Chondrocyte (in vitro differentiated cells): Measurements from ENCODE around the gene RNF113A. TPM values are rescaled to one million over a fixed set of nuclear protein-coding genes. Genes with fewer than 3 reads are reported as not detected.
"Not testable (repeated sequence)": the region's sequence is repeated elsewhere in the genome, so short reads cannot be mapped to it uniquely, and the experiment has no call there.

Source experiments
- DNase-seq: peaks from one replicate; pipeline ENCODE4 v3.0.0; 2021; ENCODE audit warnings: mixed read lengths, low spot score
- H3K27ac Mint-ChIP-seq: one replicate; pipeline ENCODE4 v1.8.0; 2021; ENCODE audit warnings: mild to moderate bottlenecking, moderate library complexity, mixed read lengths; ENCODE audit not compliant: unreplicated experiment
- H3K27me3 Mint-ChIP-seq: 2 replicates; pipeline ENCODE4 v1.8.0; 2021; ENCODE audit warnings: low read depth, mixed read lengths
- H3K36me3 Mint-ChIP-seq: 2 replicates; pipeline ENCODE4 v1.8.0; 2021; ENCODE audit warnings: low read depth, mixed read lengths
- H3K4me1 Mint-ChIP-seq: 2 replicates; pipeline ENCODE4 v1.8.0; 2021; ENCODE audit warnings: low read depth, mild to moderate bottlenecking, mixed read lengths
- H3K4me3 Mint-ChIP-seq: one replicate; pipeline ENCODE4 v1.8.0; 2021; ENCODE audit warnings: mild to moderate bottlenecking, moderate library complexity, mixed read lengths; ENCODE audit not compliant: unreplicated experiment
- H3K9me3 Mint-ChIP-seq: 2 replicates; pipeline ENCODE4 v1.8.0; 2021; ENCODE audit warnings: low read depth, mixed read lengths
- total RNA-seq: library from RNA; stranded (reverse); gene quantifications from 3 replicates; pipeline ENCODE4 v1.2.1, GENCODE V29; 2021
- TF ChIP-seq, protein P1 (sequence below): fragments of 200-600 bp; sonication (generic); IDR thresholded peaks from 2 replicates; pipeline ENCODE4 v1.5.0; 2021; ENCODE audit warnings: antibody characterized with exemption, mild to moderate bottlenecking, moderate library complexity

Gene RNF113A
- total RNA-seq, 1 donor from 2014 or later: 14.8 TPM

GRCh38 chrX:119899125-119899524, 27.6 kb upstream of the RNF113A start:
- Mint-ChIP-seq H3K36me3 (no peaks in the 10 kb centered on the region), H3K4me3 (no peak overlapping the region), H3K9me3 (peaks cover 10% of the 10 kb centered on the region), H3K4me1 (no peaks in the 10 kb centered on the region), H3K27me3 (no peaks in the 10 kb centered on the region), H3K27ac (no peak overlapping the region)
- TF ChIP-seq, protein P1, sequence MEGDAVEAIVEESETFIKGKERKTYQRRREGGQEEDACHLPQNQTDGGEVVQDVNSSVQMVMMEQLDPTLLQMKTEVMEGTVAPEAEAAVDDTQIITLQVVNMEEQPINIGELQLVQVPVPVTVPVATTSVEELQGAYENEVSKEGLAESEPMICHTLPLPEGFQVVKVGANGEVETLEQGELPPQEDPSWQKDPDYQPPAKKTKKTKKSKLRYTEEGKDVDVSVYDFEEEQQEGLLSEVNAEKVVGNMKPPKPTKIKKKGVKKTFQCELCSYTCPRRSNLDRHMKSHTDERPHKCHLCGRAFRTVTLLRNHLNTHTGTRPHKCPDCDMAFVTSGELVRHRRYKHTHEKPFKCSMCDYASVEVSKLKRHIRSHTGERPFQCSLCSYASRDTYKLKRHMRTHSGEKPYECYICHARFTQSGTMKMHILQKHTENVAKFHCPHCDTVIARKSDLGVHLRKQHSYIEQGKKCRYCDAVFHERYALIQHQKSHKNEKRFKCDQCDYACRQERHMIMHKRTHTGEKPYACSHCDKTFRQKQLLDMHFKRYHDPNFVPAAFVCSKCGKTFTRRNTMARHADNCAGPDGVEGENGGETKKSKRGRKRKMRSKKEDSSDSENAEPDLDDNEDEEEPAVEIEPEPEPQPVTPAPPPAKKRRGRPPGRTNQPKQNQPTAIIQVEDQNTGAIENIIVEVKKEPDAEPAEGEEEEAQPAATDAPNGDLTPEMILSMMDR: no peak
- DNase-seq: peak; percentile 18

- peak; percentile 17 for DNase-seq
- no peak within 1 kb of the TSS for H3K4me3 Mint-ChIP-seq
- no peaks in the 10 kb centered on the region for H3K27me3 Mint-ChIP-seq
These were observed 24.4 kb upstream of the RNF113A start, which contains the start of gene AKAP14 for GRCh38 chrX:119895843-119896326. TSS of gene AKAP14 (plus strand) at chrX:119895893. CDS start at chrX:119903224, 7,331 bp downstream.

DNA sequence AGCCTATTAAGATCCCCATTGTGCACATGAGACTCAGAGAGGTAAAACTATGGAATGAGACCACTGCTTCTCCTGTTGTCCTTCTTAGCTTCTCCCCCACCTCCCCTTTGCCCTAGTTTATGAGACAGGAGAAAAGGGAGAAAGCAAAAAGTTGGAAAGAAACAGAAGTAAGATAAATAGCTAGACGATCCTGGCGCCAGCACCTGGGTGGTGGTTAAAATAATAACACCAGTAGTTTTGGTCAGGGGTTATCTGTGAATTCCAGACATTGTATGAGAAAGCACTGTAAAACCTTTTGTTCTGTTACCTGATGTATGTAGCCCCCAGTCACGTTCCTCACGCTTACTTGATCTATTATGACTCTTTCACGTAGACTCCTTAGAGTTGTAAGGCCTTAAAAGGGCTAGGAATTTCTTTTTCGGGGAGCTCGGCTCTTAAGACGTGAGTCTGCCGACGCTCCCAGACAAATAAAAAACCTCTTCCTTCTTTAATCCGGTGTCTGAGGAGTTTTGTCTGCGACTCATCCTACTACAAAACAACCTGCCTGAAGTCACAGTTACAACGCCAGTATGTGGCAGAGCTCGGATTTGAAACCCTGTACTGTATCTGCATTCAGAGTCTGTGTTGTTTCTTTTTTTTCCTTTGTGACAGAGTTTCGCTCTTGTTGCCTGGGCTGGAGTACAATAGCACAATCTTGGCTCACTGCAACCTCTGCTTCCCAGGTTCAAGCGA, 20.6 kb upstream of the RNF113A start:
- H3K4me1 Mint-ChIP-seq, H3K4me3 Mint-ChIP-seq, H3K36me3 Mint-ChIP-seq, H3K27ac Mint-ChIP-seq, H3K27me3 Mint-ChIP-seq, DNase-seq, H3K9me3 Mint-ChIP-seq: not testable (repeated sequence)

More at GRCh38 chrX:119895843-119896326, 24.4 kb upstream of the RNF113A start, which contains the start of gene AKAP14:
- Mint-ChIP-seq H3K27ac (no peak within 1 kb of the TSS), H3K4me1 (no peaks in the 10 kb centered on the region), H3K36me3 (no peaks in the 10 kb centered on the region), H3K9me3 (peaks cover 3% of the 10 kb centered on the region)
- TF ChIP-seq, protein P1: no peak

DNA sequence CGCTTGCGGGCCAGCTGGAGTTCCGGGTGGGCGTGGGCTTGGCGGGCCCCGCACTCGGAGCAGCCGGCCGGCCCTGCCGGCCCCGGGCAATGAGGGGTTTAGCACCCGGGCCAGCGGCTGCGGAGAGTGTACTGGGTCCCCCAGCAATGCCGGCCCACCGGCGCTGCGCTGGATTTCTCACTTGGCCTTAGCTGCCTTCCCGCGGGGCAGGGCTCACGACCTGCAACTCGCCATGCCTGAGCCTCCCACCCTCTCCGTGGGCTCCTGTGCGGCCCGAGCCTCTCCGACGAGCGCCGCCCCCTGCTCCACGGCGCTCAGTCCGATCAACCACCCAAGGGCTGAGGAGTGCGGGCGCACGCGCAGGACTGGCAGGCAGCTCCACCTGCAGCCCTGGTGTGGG, 19.1 kb upstream of the RNF113A start:
- peak; percentile 54 for DNase-seq
- H3K27me3 Mint-ChIP-seq, H3K36me3 Mint-ChIP-seq, H3K4me3 Mint-ChIP-seq, H3K4me1 Mint-ChIP-seq, H3K27ac Mint-ChIP-seq, H3K9me3 Mint-ChIP-seq: not testable (repeated sequence)

DNA sequence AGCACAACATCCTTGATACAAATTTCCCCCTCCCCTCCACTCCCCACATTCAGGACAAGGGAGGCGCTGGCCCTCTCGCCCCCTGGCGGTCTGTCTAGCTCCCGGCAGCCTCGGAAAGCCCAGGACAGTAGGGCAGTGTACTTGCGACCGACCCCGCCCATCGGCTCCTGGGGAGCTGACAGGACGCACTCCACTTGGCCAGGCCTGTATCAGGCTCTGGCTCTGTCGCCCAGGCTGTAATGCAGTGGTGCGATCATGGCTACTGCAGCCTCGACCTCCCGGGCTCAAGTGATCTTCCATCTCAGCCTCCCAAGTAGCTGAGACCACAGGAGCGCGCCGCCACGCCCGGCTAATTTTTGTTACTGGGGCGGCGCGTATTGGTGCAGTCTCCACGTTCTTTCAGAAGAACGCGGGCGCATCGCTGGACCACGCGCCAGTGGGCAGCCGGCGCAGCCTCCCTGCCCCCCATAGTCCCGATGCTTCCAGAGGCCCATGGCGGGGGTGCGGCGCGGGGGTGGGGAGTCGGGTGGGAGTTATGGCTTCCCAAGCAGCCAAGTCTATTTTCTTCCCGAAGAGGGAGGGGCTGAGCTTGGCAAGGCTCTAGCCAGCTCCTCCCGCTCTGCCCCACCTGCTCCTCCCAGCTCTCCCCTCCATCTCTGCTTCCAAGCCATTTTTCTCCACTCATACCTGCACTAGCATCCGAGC, 16.3 kb upstream of the RNF113A start:
- Mint-ChIP-seq H3K4me1 (no peaks in the 10 kb centered on the region), H3K27ac (no peak overlapping the region), H3K9me3 (peaks cover 8% of the 10 kb centered on the region), H3K27me3 (no peaks in the 10 kb centered on the region), H3K4me3 (peak overlapping the region; percentile 57), H3K36me3 (no peaks in the 10 kb centered on the region)
- peak; percentile 92 for DNase-seq
- TF ChIP-seq, protein P1: peak; percentile 79
